GM18520 (cell line): ENCODE measurements around the gene TCHH.
"Not testable (repeated sequence)": the region's sequence is repeated elsewhere in the genome, so short reads cannot be mapped to it uniquely, and the experiment has no call there.

Experiments used
- ATAC-seq: cut with Tn5 transposase; IDR thresholded peaks from one replicate; pipeline ENCODE4 v1.9.1; 2021; ENCODE audit not compliant: unreplicated experiment

TCHH gene

GRCh38 chr1:152115344-152115743 lies at the start of gene TCHH:
Gene TCHH (minus strand): TSS chr1:152115444. CDS start chr1:152114080, 1,364 bp downstream.
- no peak for ATAC-seq

- no peak for ATAC-seq
These were observed 49.4 kb upstream of the TCHH start for GRCh38 chr1:152164517-152165136.

GRCh38 chr1:152162792-152163463 lies 47.7 kb upstream of the TCHH start:
- no peak for ATAC-seq

- ATAC-seq: no peak
These were observed 45.3 kb upstream of the TCHH start for GRCh38 chr1:152160576-152160975.

- no peak for ATAC-seq
These were observed 43.9 kb upstream of the TCHH start, which contains the start of gene RPTN for GRCh38 chr1:152159144-152159543. Gene RPTN (minus strand): TSS chr1:152159228. CDS start chr1:152157889, 1,339 bp downstream.

GRCh38 chr1:152153996-152154395 lies 38.8 kb upstream of the TCHH start:
- ATAC-seq: no peak

GRCh38 chr1:152151646-152152045 lies 36.4 kb upstream of the TCHH start:
- ATAC-seq: no peak

- ATAC-seq: no peak
These were observed 33.7 kb upstream of the TCHH start for GRCh38 chr1:152148981-152149380.

GRCh38 chr1:152148051-152148450 lies 32.8 kb upstream of the TCHH start:
- no peak for ATAC-seq

- no peak for ATAC-seq
These were observed 30.5 kb upstream of the TCHH start for GRCh38 chr1:152145769-152146168.

- not testable (repeated sequence) for ATAC-seq
These were observed 29.5 kb upstream of the TCHH start for GRCh38 chr1:152144674-152145183.

- ATAC-seq: peak; percentile 38
These were observed 28.1 kb upstream of the TCHH start for GRCh38 chr1:152143150-152143887.

GRCh38 chr1:152141971-152142584 lies 26.8 kb upstream of the TCHH start:
- ATAC-seq: no peak

GRCh38 chr1:152137215-152137614 lies 22.0 kb upstream of the TCHH start:
- no peak for ATAC-seq

GRCh38 chr1:152130186-152130585 lies 14.9 kb upstream of the TCHH start:
- ATAC-seq: no peak

GRCh38 chr1:152127673-152128072 lies 12.4 kb upstream of the TCHH start:
- no peak for ATAC-seq

GRCh38 chr1:152125834-152126443 lies 10.7 kb upstream of the TCHH start:
- ATAC-seq: no peak

- ATAC-seq: no peak
These were observed 3.7 kb upstream of the TCHH start for GRCh38 chr1:152118915-152119314.

GRCh38 chr1:152112885-152113432 lies 2.3 kb downstream of the TCHH start:
- ATAC-seq: no peak

- ATAC-seq: no peak
These were observed 3.0 kb downstream of the TCHH start for GRCh38 chr1:152112101-152112884.
